SK-N-MC (cell line): ENCODE measurements around the gene SLC26A2.
"Not testable (repeated sequence)": the region's sequence is repeated elsewhere in the genome, so short reads cannot be mapped to it uniquely, and the experiment has no call there.

Experiments used
- DNase-seq: peaks from one replicate; pipeline ENCODE4 v3.0.0-alpha.2; 2011; ENCODE audit warnings: low read depth, low spot score
- H3K27ac ChIP-seq: fragments of 200-600 bp; sonication (generic); 2 replicates; pipeline ENCODE4 v1.5.1; 2016; ENCODE audit warnings: mixed run types
- H3K36me3 ChIP-seq: fragments of 200-600 bp; sonication (generic); 2 replicates; pipeline ENCODE4 v1.6.1; 2017; ENCODE audit warnings: antibody characterized with exemption, low read length, mixed read lengths; ENCODE audit not compliant: insufficient read depth
- H3K4me3 ChIP-seq: fragments of 200-600 bp; sonication (generic); 2 replicates; pipeline ENCODE4 v1.5.1; 2016
- H3K9ac ChIP-seq: fragments of 200-600 bp; sonication (generic); 2 replicates; pipeline ENCODE4 v1.8.0; 2017; ENCODE audit warnings: mixed run types, mixed read lengths; ENCODE audit not compliant: insufficient read length
- H3K9me3 ChIP-seq: fragments of 200-600 bp; sonication (generic); 2 replicates; pipeline ENCODE4 v1.6.1; 2017; ENCODE audit warnings: low read depth, mild to moderate bottlenecking, antibody characterized with exemption, low read length, moderate library complexity, mixed read lengths
- EZH2 ChIP-seq: fragments of 200-600 bp; sonication (generic); IDR thresholded peaks from one replicate; pipeline ENCODE4 v1.6.1; 2017; ENCODE audit warnings: antibody characterized with exemption
- FOXP2 ChIP-seq: optimal IDR thresholded peaks from 2 replicates; pipeline ENCODE3; 2011; ENCODE audit warnings: mild to moderate bottlenecking, moderate library complexity; ENCODE audit not compliant: insufficient read depth; ENCODE audit errors: extremely low read length, control extremely low read depth
- POLR2AphosphoS5 ChIP-seq: IDR thresholded peaks from 2 replicates; pipeline ENCODE4 v1.6.1; 2012; ENCODE audit warnings: mild to moderate bottlenecking, low read depth, low read length, borderline replicate concordance

SLC26A2 gene

GRCh38 chr5:149941795-149942194, 18.8 kb upstream of the SLC26A2 start:
- DNase-seq = no peak
- Histone ChIP-seq H3K27ac (no peak overlapping the region), H3K36me3 (no peaks in the 10 kb centered on the region), H3K9me3 (no peaks in the 10 kb centered on the region), H3K4me3 (no peak overlapping the region), H3K9ac (no peak overlapping the region)
- no peak for TF ChIP-seq FOXP2
- TF ChIP-seq EZH2 = no peak
- no peak for TF ChIP-seq POLR2AphosphoS5

- Histone ChIP-seq H3K36me3 (no peaks in the 10 kb centered on the region), H3K9me3 (no peaks in the 10 kb centered on the region), H3K27ac (no peak overlapping the region), H3K9ac (no peak overlapping the region), H3K4me3 (no peak overlapping the region)
- DNase-seq = no peak
- no peak for TF ChIP-seq EZH2
- no peak for TF ChIP-seq FOXP2
- no peak for TF ChIP-seq POLR2AphosphoS5
Measured at GRCh38 chr5:149942199-149942598, 18.4 kb upstream of the SLC26A2 start.

- H3K9ac ChIP-seq, H3K4me3 ChIP-seq, DNase-seq, H3K36me3 ChIP-seq, H3K27ac ChIP-seq, H3K9me3 ChIP-seq: not testable (repeated sequence)
Measured at GRCh38 chr5:149942741-149943169, 17.8 kb upstream of the SLC26A2 start.

GRCh38 chr5:149943177-149943949, 17.2 kb upstream of the SLC26A2 start:
- DNase-seq = not testable (repeated sequence)

GRCh38 chr5:149944666-149945065, 15.9 kb upstream of the SLC26A2 start, which contains the start of gene PDE6A:
Gene PDE6A, minus strand, starts transcription at chr5:149944793. Its CDS starts 120 bp downstream, at chr5:149944673.
- Histone ChIP-seq H3K27ac (no peak within 1 kb of the TSS), H3K4me3 (no peak within 1 kb of the TSS), H3K9me3 (no peaks in the 10 kb centered on the region), H3K36me3 (no peaks in the 10 kb centered on the region), H3K9ac (no peak within 1 kb of the TSS)
- no peak for TF ChIP-seq POLR2AphosphoS5
- no peak for TF ChIP-seq FOXP2
- TF ChIP-seq EZH2 = no peak
- no peak for DNase-seq

More at GRCh38 chr5:149943177-149943949, 17.2 kb upstream of the SLC26A2 start:
- H3K4me3 ChIP-seq, H3K9me3 ChIP-seq, H3K9ac ChIP-seq, H3K27ac ChIP-seq, H3K36me3 ChIP-seq: not testable (repeated sequence)

GRCh38 chr5:149946118-149946517, 14.4 kb upstream of the SLC26A2 start:
- no peak for TF ChIP-seq POLR2AphosphoS5
- TF ChIP-seq FOXP2 = no peak
- no peak for TF ChIP-seq EZH2
- no peaks in the 10 kb centered on the region for H3K36me3 ChIP-seq
- DNase-seq = no peak
- no peak overlapping the region for H3K4me3 ChIP-seq
- no peak overlapping the region for H3K27ac ChIP-seq
- H3K9ac ChIP-seq = no peak overlapping the region
- H3K9me3 ChIP-seq = no peaks in the 10 kb centered on the region

GRCh38 chr5:149948993-149949392, 11.6 kb upstream of the SLC26A2 start:
- TF ChIP-seq EZH2 (no peak), POLR2AphosphoS5 (no peak), FOXP2 (no peak)
- Histone ChIP-seq H3K27ac (no peak overlapping the region), H3K4me3 (no peak overlapping the region), H3K9ac (no peak overlapping the region), H3K36me3 (no peaks in the 10 kb centered on the region), H3K9me3 (no peaks in the 10 kb centered on the region)
- DNase-seq = no peak

GRCh38 chr5:149951138-149951749, 9.3 kb upstream of the SLC26A2 start:
- DNase-seq = no peak
- TF ChIP-seq FOXP2 (no peak), EZH2 (no peak), POLR2AphosphoS5 (no peak)
- H3K4me3 ChIP-seq = no peak overlapping the region

GRCh38 chr5:149953436-149954121, 7.0 kb upstream of the SLC26A2 start:
- H3K9ac ChIP-seq = no peak overlapping the region
- TF ChIP-seq EZH2 (no peak), POLR2AphosphoS5 (no peak), FOXP2 (no peak)
- no peak overlapping the region for H3K27ac ChIP-seq
- H3K36me3 ChIP-seq = no peaks in the 10 kb centered on the region
- H3K9me3 ChIP-seq = no peaks in the 10 kb centered on the region
- DNase-seq = no peak
- H3K4me3 ChIP-seq = no peak overlapping the region

More at GRCh38 chr5:149951138-149951749, 9.3 kb upstream of the SLC26A2 start:
- no peaks in the 10 kb centered on the region for H3K9me3 ChIP-seq
- no peak overlapping the region for H3K27ac ChIP-seq
- H3K36me3 ChIP-seq = no peaks in the 10 kb centered on the region
- no peak overlapping the region for H3K9ac ChIP-seq
